Ovary (tissue), 9 donors: ENCODE data around the gene ZFP1. TPM values are rescaled to one million over a fixed set of nuclear protein-coding genes. Genes with fewer than 3 reads are reported as not detected.

ENCODE experiments used
- DNase-seq, 5 donors: peaks; one replicate each; pipeline ENCODE4 v3.0.0-alpha.2; 2019 to 2020
- H3K27ac ChIP-seq, 2 donors: fragments of 200-600 bp; one replicate each; pipeline versions ENCODE4 v1.5.1 to v1.8.0; 2019 to 2022
- H3K27me3 ChIP-seq: fragments of 200-600 bp; one replicate; pipeline ENCODE4 v1.8.0; 2022
- H3K36me3 ChIP-seq: fragments of 200-600 bp; sonication (generic); one replicate; pipeline ENCODE4 v1.5.1; 2019
- H3K4me1 ChIP-seq: one replicate; pipeline ENCODE4 v1.8.1; 2013; ENCODE audit warnings: mild to moderate bottlenecking, moderate library complexity; ENCODE audit not compliant: insufficient read depth
- H3K4me3 ChIP-seq: fragments of 200-600 bp; sonication (generic); one replicate; pipeline ENCODE4 v1.5.1; 2017
- H3K9me3 ChIP-seq, 2 donors: fragments of 200-600 bp in 1 of 2; sonication (generic) in 1 of 2; one replicate each; pipeline versions ENCODE4 v1.5.1 to v1.8.1; 2013 to 2019; ENCODE audit warnings: mild to moderate bottlenecking in 1 of 2, moderate library complexity in 1 of 2
- EP300 ChIP-seq: sonication (generic); formaldehyde crosslinking; IDR thresholded peaks from one replicate; pipeline ENCODE4 v1.6.1; 2017; ENCODE audit warnings: antibody characterized with exemption
- POLR2A ChIP-seq: fragments of 450-650 bp; IDR thresholded peaks from one replicate; pipeline ENCODE4 v1.6.1; 2017; ENCODE audit warnings: antibody characterized with exemption, mild to moderate bottlenecking, moderate library complexity
- WGBS, 3 donors: extraction: QIAGEN DNeasy Blood & Tissue Kit in 1 of 3; methylation state at CpG; one replicate each; pipeline versions ENCODE4 v1.1.5 to v1.1.7; 2013 to 2017; 5-methylcytosine and 5-hydroxymethylcytosine counted together
- intact Hi-C, 4 donors: fragments of 100-400 bp; cut with DNase I; formaldehyde crosslinking; loops; one replicate each; pipeline versions ENCODE4 v1.11.0 to v1.15.1; 2022 to 2023
- polyA plus RNA-seq, 2 donors: library from polyadenylated mRNA; stranded (reverse); fragments of 200-250 nt in 1 of 2; fragments of 350-450 nt in 1 of 2; fragmentation: Illumina TruSeq in 1 of 2; extraction: RNeasy Lipid Tissue Mini Kit (QIAGEN cat#74804) in 1 of 2; gene quantifications; one replicate each; pipeline ENCODE4 v1.2.3, GENCODE V29; 2013 to 2014
- total RNA-seq, 7 donors: library from RNA; depleted of rRNA in 2 of 7; stranded (reverse); fragments of >200 nt in 2 of 7; fragmentation: NEBNext Ultra II Directional in 3 of 7; extraction: Animal tissue kit (Norgen Biotek cat#: 25700) in 3 of 7; gene quantifications; one replicate each; pipeline versions ENCODE4 v1.1.0 to v1.2.4, GENCODE V29; 2016 to 2023
- TF ChIP-seq, protein P1 (sequence below), 3 donors: fragments of 450-650 bp in 2 of 3; fragments of 200-600 bp in 1 of 3; IDR thresholded peaks; one replicate each; pipeline versions ENCODE4 v1.5.1 to v1.8.0; 2016 to 2022; ENCODE audit warnings: antibody characterized with exemption in 3 of 3, mild to moderate bottlenecking in 1 of 3
- donor health status: DM: no; HTN: no; CAD: no; lungs with moderate emphysema.
- donor health status: DM: no; HTN: no; CAD: no.
- donor health status: Bipolar disorder and iron deficiency.
- donor health status: DM: yes; HTN: yes; CAD: no.
- donor health status: DM: no; HTN: no; CAD: no.
- donor health status: DM: yes; HTN: yes; CAD: no.

Gene ZFP1
- total and polyA plus RNA-seq, 9 donors = 7.2 to 22.3 (median 13.5) TPM

DNA sequence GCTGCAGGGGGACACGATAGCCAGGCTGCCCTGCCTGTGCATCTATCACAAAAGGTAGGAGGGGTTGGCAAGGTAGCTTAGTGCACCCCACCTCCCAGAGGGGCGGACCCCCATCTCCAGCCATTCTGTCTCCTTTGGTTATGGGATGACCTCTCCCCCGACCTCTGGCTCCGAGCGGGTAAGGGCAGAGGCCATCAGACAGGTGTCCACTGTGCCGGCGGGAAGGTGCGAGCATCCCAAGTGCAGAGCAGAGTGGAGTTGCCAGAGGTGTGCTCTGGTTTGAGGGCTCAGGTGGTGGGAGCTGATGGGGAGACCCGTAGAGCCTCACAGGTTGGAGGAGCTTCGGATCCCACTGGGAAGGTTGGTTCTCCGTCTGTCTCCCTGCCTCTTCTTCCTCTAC lies 43.5 kb upstream of the ZFP1 start:
- WGBS, 3 donors = 89 to 97% (median 93%) methylated on average over 11 of the region's 11 CpGs
- intact Hi-C loops = no loop called here
- H3K4me3 ChIP-seq = no peak overlapping the region
- DNase-seq = no peak
- H3K4me1 ChIP-seq = peaks cover 13% of the 10 kb centered on the region
- H3K36me3 ChIP-seq = no peaks in the 10 kb centered on the region
- TF ChIP-seq, protein P1, sequence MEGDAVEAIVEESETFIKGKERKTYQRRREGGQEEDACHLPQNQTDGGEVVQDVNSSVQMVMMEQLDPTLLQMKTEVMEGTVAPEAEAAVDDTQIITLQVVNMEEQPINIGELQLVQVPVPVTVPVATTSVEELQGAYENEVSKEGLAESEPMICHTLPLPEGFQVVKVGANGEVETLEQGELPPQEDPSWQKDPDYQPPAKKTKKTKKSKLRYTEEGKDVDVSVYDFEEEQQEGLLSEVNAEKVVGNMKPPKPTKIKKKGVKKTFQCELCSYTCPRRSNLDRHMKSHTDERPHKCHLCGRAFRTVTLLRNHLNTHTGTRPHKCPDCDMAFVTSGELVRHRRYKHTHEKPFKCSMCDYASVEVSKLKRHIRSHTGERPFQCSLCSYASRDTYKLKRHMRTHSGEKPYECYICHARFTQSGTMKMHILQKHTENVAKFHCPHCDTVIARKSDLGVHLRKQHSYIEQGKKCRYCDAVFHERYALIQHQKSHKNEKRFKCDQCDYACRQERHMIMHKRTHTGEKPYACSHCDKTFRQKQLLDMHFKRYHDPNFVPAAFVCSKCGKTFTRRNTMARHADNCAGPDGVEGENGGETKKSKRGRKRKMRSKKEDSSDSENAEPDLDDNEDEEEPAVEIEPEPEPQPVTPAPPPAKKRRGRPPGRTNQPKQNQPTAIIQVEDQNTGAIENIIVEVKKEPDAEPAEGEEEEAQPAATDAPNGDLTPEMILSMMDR (IDR thresholded peaks at IDR 0.05) = no peak
- TF ChIP-seq POLR2A (no peak), EP300 (no peak)
- H3K27me3 ChIP-seq = no peaks in the 10 kb centered on the region
- H3K9me3 ChIP-seq = no peaks in the 10 kb centered on the region
- peak overlapping the region in 1 of 2 donors; percentile 46 for H3K27ac ChIP-seq

DNA sequence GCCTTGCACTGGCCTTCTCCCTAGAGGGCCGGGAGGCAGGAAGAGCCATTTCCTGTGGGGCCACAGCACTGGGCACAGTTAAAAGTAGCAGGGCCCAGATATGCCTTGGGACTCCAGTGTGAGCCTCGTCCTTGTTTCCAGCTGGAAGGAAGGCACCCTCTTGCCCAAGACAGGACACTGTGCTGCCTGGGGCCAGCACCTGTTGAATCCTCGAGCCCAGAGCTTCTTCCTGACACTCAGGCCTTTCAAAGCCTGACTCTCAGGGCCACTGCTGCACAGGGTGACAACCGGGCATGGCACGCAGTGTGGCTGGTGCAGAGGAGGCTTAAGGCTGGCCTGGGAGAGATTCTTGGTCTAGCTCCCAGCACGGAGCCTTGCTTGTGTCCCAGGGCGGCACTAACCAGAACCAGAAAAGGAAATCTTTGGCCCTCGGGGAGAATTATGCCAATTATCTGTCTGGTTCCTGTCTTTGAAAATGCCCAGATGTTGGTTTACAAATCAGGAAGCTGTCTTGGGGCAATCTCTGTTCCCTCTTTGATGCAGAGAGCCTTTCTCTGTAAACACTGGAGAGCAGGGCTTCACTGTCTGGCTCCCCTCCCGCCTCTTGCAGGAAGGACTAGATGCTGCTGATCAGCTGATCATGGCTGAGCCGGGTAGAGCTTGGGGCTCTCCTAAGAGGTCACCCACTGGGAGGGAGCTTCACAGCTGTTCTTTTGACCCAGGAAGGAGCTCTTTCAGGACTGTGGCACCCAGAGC lies 42.8 kb upstream of the ZFP1 start:
- Histone ChIP-seq H3K4me3 (no peak overlapping the region), H3K36me3 (no peaks in the 10 kb centered on the region), H3K9me3 (no peaks in the 10 kb centered on the region), H3K27ac (peak overlapping the region in 1 of 2 donors; percentile 46), H3K4me1 (peaks cover 16% of the 10 kb centered on the region), H3K27me3 (no peaks in the 10 kb centered on the region)
- TF ChIP-seq, protein P1 (IDR thresholded peaks at IDR 0.05) = no peak
- TF ChIP-seq EP300 (no peak), POLR2A (no peak)
- DNase-seq = peak in 2 of 5 donors; percentile 41 to 50
- WGBS, 3 donors = 59 to 68% (median 65%) methylated on average over 10 of the region's 10 CpGs
- intact Hi-C loops = no loop called here

DNA sequence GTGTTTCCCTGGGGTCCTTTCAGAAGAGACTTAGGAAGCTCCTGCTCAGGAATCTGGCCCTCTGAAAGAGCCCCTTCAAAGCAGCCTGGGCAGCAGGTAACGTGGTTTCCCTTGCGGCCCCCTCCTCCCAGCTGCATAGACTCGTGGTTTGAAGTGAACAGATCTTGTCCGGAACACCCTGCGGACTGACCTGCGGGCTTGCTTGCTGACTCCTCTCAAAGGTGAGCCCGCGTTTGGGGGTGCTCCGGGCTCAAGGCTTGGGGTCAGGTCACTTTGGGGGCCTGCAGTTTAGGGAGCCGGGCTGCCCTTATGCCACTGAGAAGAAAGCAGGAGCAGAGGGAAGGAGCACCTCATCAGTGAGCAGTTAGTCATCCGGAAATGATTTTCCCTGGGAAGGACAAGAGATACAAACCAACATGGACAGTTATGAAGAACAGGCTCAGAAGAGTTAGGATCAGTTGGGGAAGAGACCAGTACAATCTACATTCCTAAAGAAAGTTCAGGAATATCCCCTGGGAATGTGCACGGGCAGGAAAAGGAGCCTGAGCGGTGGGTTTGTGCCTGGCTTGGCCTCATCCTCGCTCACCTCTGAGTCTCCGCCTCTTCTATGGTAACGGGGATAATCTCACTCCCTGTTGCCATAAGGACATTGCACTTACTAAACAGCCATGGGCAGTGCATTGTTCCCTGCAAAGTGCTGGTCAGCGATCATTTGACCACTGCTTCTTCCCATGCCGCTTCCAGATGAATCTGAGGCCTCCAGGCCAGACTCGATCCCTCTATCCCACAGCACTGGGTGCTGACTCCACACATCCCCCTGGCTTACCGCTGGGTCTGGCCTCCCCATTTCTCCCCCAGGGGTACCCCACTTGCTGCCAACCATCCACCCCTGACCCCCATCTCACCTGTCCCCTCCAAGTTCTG lies 41.7 kb upstream of the ZFP1 start:
- Histone ChIP-seq H3K27ac (peak overlapping the region in 1 of 2 donors; percentile 35), H3K36me3 (no peaks in the 10 kb centered on the region), H3K9me3 (no peaks in the 10 kb centered on the region), H3K27me3 (no peaks in the 10 kb centered on the region), H3K4me3 (no peak overlapping the region), H3K4me1 (peaks cover 23% of the 10 kb centered on the region)
- peak in 1 of 5 donors; percentile 30 for DNase-seq
- TF ChIP-seq, protein P1 (IDR thresholded peaks at IDR 0.05) = no peak
- no peak for TF ChIP-seq POLR2A
- no peak for TF ChIP-seq EP300
- intact Hi-C loops = no loop called here
- WGBS, 3 donors = 91 to 93% (median 93%) methylated on average over 20 of the region's 20 CpGs

DNA sequence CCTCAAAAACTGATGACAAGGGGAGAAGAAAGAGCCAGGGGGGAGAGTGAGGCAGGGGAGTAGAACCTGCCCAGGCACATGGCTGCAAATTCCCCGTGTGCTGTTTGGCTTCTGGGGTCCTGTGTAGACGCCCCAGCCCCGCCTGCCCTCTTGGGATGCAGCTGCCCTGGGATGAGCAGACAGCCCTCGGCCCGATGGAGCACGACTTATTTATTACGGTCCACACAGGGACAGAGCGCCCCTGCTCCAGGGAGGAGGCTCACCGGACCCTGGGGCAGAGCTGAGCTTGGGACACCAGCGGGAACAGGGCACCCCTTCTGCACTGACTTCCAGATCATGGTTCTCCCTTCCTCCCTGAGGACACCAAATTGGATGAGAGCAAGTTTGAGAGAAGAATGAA lies 40.8 kb upstream of the ZFP1 start:
- peak overlapping the region in 1 of 2 donors; percentile 76 for H3K27ac ChIP-seq
- no peaks in the 10 kb centered on the region for H3K27me3 ChIP-seq
- peak in 1 of 5 donors; percentile 34 for DNase-seq
- H3K4me3 ChIP-seq = no peak overlapping the region
- peaks cover 24% of the 10 kb centered on the region for H3K4me1 ChIP-seq
- H3K36me3 ChIP-seq = no peaks in the 10 kb centered on the region
- WGBS, 3 donors = 77 to 91% (median 82%) methylated on average over 10 of the region's 10 CpGs
- no peaks in the 10 kb centered on the region for H3K9me3 ChIP-seq
- TF ChIP-seq POLR2A (no peak), EP300 (no peak)
- TF ChIP-seq, protein P1 (IDR thresholded peaks at IDR 0.05) = no peak
- intact Hi-C loops = no loop called here
